A673 (cell line): ENCODE data around the gene DNAJB6. TPM values are rescaled to one million over a fixed set of nuclear protein-coding genes. Genes with fewer than 3 reads are reported as not detected.
A peak's percentile ranks its signal among the peaks of the same experiment; 100 is the strongest.

Experiments
- BruUV-seq: library from RNA; stranded (reverse); fragments of 400-500 nt; replicated peaks from 2 replicates; lab custom pipeline; 2021; lab: Mats Ljungman, UMichigan
- CTCF ChIA-PET: fragments of 300-600 bp; sonication (Branson Sonifier 250); formaldehyde crosslinking; loops from one replicate; lab custom pipeline; 2022; ENCODE audit warnings: antibody characterized with exemption; lab: Charles Lee
- POLR2A ChIA-PET: fragments of 300-600 bp; sonication (Branson Sonifier 250); formaldehyde crosslinking; loops from one replicate; lab custom pipeline; 2022; ENCODE audit warnings: antibody characterized with exemption; ENCODE audit not compliant: low non-redundant PET; lab: Charles Lee
- DNase-seq: peaks from one replicate; pipeline ENCODE4 v3.0.0-alpha.2; 2015; ENCODE audit warnings: low spot score
- H3K27ac ChIP-seq: fragments of 200-600 bp; sonication (generic); 2 replicates; pipeline ENCODE4 v1.5.1; 2016; ENCODE audit warnings: mixed run types, low read depth, mild to moderate bottlenecking, mixed read lengths, antibody characterized with exemption, low read length; ENCODE audit not compliant: poor library complexity, severe bottlenecking
- H3K27me3 ChIP-seq: fragments of 200-600 bp; sonication (generic); replicated peaks from 2 replicates; pipeline ENCODE4 v1.6.1; 2017; ENCODE audit warnings: mixed run types, low read depth, mild to moderate bottlenecking, mixed read lengths, antibody characterized with exemption, low read length; ENCODE audit not compliant: insufficient read depth, poor library complexity
- H3K36me3 ChIP-seq: fragments of 200-600 bp; sonication (generic); 2 replicates; pipeline ENCODE4 v1.6.1; 2016; ENCODE audit warnings: mixed run types, mild to moderate bottlenecking, mixed read lengths, antibody characterized with exemption, low read length; ENCODE audit not compliant: insufficient read depth, poor library complexity, severe bottlenecking
- H3K4me1 ChIP-seq: fragments of 200-600 bp; sonication (generic); 2 replicates; pipeline ENCODE4 v1.6.1; 2017; ENCODE audit warnings: mixed run types, mild to moderate bottlenecking, mixed read lengths, antibody characterized with exemption, low read length; ENCODE audit not compliant: insufficient read depth, poor library complexity, severe bottlenecking
- H3K4me3 ChIP-seq: fragments of 200-600 bp; sonication (generic); 2 replicates; pipeline ENCODE4 v1.5.1; 2016; ENCODE audit warnings: low read depth, mixed run types, mild to moderate bottlenecking, mixed read lengths, low read length; ENCODE audit not compliant: poor library complexity, severe bottlenecking
- H3K9me3 ChIP-seq: fragments of 200-600 bp; sonication (generic); 2 replicates; pipeline ENCODE4 v1.6.1; 2016; ENCODE audit warnings: mixed run types, low read depth, mild to moderate bottlenecking, mixed read lengths, antibody characterized with exemption, low read length; ENCODE audit not compliant: poor library complexity, severe bottlenecking
- CTCF ChIP-seq: fragments of 300-800, 200-600 bp; sonication (generic); conservative IDR thresholded peaks from 2 replicates; pipeline ENCODE4 v1.5.1; 2017; ENCODE audit warnings: low read depth, mild to moderate bottlenecking, antibody characterized with exemption, low read length, moderate library complexity, mixed read lengths
- EZH2 ChIP-seq: fragments of 200-600 bp; sonication (generic); IDR thresholded peaks from 2 replicates; pipeline ENCODE4 v1.6.1; 2017; ENCODE audit warnings: borderline replicate concordance, low read depth, mild to moderate bottlenecking, mixed read lengths, antibody characterized with exemption, low read length; ENCODE audit not compliant: poor library complexity, severe bottlenecking
- intact Hi-C: fragments of 100-400 bp; cut with micrococcal nuclease; formaldehyde crosslinking; loops from one replicate; pipeline ENCODE4 v1.10.0; 2022; ENCODE audit not compliant: unreplicated experiment
- total RNA-seq: library from RNA; stranded (reverse); gene quantifications from 2 replicates; pipeline ENCODE4 v1.2.3, GENCODE V29; 2021

The DNAJB6 gene
- total RNA-seq, 1 experiment from 2014 or later: 146 TPM

- peak overlapping the region; percentile 37 for H3K27ac ChIP-seq
- peaks cover 6% of the 10 kb centered on the region for H3K4me1 ChIP-seq
- intact Hi-C loops: no loop called here
- H3K27me3 ChIP-seq: no peaks in the 10 kb centered on the region
- no peak overlapping the region for H3K4me3 ChIP-seq
- POLR2A ChIA-PET: no interaction called here
- BruUV-seq: no TSS peak
- no peak for DNase-seq
- H3K36me3 ChIP-seq: peaks cover 49% of the 10 kb centered on the region
- CTCF ChIA-PET: no interaction called here
- no peaks in the 10 kb centered on the region for H3K9me3 ChIP-seq
- TF ChIP-seq EZH2 (no peak), CTCF (no peak)
Observed at GRCh38 chr7:157384301-157384700, 47.5 kb downstream of the DNAJB6 start.

GRCh38 chr7:157386979-157387800 lies 50.4 kb downstream of the DNAJB6 start:
- no TSS peak for BruUV-seq
- POLR2A ChIA-PET: no interaction called here
- peak overlapping the region; percentile 25 for H3K4me3 ChIP-seq
- intact Hi-C loops: no loop called here
- DNase-seq: peak; percentile 95
- no peaks in the 10 kb centered on the region for H3K9me3 ChIP-seq
- peaks cover 6% of the 10 kb centered on the region for H3K4me1 ChIP-seq
- peak overlapping the region; percentile 65 for H3K27ac ChIP-seq
- H3K36me3 ChIP-seq: peaks cover 46% of the 10 kb centered on the region
- TF ChIP-seq EZH2 (no peak), CTCF (peak; percentile 94)
- CTCF ChIA-PET: interaction anchor here (0.7 to 1.1 kb wide), 2 partner anchors 8 to 11 kb away, joined by 3 to 5 read pairs; no protein-coding TSS in a partner anchor
- H3K27me3 ChIP-seq: no peaks in the 10 kb centered on the region

GRCh38 chr7:157388301-157388700 lies 51.5 kb downstream of the DNAJB6 start:
- peaks cover 6% of the 10 kb centered on the region for H3K4me1 ChIP-seq
- CTCF ChIA-PET: interaction anchor here (0.6 kb wide), 1 partner anchor 46 kb away, joined by 6 read pairs; no protein-coding TSS in a partner anchor
- no peak overlapping the region for H3K27ac ChIP-seq
- no TSS peak for BruUV-seq
- peaks cover 35% of the 10 kb centered on the region for H3K36me3 ChIP-seq
- H3K9me3 ChIP-seq: no peaks in the 10 kb centered on the region
- intact Hi-C loops: no loop called here
- POLR2A ChIA-PET: no interaction called here
- no peak for DNase-seq
- TF ChIP-seq EZH2: no peak
- no peak for TF ChIP-seq CTCF
- H3K27me3 ChIP-seq: no peaks in the 10 kb centered on the region
- no peak overlapping the region for H3K4me3 ChIP-seq
